Measurements from ENCODE around the gene ANKS6. TPM values are rescaled to one million over a fixed set of nuclear protein-coding genes. Genes with fewer than 3 reads are reported as not detected.

The ANKS6 gene
- total RNA-seq, 1 experiment from 2014 or later: 46.3 TPM

DNA sequence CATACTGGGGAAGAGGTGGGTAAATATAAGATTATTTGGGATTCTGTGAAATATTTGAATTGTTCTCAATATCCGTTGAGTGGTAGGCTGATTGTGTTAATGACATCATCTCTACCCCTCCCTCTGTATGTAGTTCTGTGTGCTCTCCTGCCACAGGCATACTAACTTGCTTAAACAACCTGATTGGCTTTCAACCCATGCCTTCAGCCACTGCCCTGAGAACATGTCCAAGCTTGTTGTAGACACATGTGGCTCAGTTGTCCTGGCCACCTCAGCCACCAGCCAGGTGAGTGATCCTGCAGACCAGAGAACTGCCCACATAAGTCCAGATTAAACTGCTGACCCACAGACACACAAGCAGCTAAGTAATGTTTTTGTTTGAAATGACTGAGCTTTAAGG is 31.1 kb downstream of the ANKS6 start:
- no peak overlapping the region for H4K91ac ChIP-seq (ENCODE audit: insufficient read length, low read depth, low read length)
- no peaks in the 10 kb centered on the region for H3K9me3 ChIP-seq (ENCODE audit: control insufficient read depth, low read depth, low read length)
- no peaks in the 10 kb centered on the region for H3K4me1 Mint-ChIP-seq
- no peak overlapping the region for H3K9ac ChIP-seq (ENCODE audit: extremely low read depth, insufficient read length, low read length)
- TF ChIP-seq, protein P1, sequence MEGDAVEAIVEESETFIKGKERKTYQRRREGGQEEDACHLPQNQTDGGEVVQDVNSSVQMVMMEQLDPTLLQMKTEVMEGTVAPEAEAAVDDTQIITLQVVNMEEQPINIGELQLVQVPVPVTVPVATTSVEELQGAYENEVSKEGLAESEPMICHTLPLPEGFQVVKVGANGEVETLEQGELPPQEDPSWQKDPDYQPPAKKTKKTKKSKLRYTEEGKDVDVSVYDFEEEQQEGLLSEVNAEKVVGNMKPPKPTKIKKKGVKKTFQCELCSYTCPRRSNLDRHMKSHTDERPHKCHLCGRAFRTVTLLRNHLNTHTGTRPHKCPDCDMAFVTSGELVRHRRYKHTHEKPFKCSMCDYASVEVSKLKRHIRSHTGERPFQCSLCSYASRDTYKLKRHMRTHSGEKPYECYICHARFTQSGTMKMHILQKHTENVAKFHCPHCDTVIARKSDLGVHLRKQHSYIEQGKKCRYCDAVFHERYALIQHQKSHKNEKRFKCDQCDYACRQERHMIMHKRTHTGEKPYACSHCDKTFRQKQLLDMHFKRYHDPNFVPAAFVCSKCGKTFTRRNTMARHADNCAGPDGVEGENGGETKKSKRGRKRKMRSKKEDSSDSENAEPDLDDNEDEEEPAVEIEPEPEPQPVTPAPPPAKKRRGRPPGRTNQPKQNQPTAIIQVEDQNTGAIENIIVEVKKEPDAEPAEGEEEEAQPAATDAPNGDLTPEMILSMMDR (conservative IDR thresholded peaks at IDR 0.05): no peak
- no peak overlapping the region for H4K8ac ChIP-seq (replicated peaks; ENCODE audit: insufficient read length, low read depth, low read length)
- no peak overlapping the region for H3K56ac ChIP-seq (ENCODE audit: insufficient read length, low read depth, low read length)
- no peak overlapping the region; a peak in 1 of 7 replicates for H3K27ac Mint-ChIP-seq
- H4K5ac ChIP-seq (ENCODE audit: insufficient read length, low read depth, low read length): no peak overlapping the region
- no peak overlapping the region for H3K23ac ChIP-seq (ENCODE audit: insufficient read length, low read depth, low read length)
- H2AK5ac ChIP-seq (ENCODE audit: insufficient read length, low read length): no peak overlapping the region
- H3K27me3 Mint-ChIP-seq (ENCODE audit: low read depth): no peaks in the 10 kb centered on the region
- H3K79me1 ChIP-seq (ENCODE audit: insufficient read depth, low read depth, low read length, poor library complexity, severe bottlenecking): no peaks in the 10 kb centered on the region
- no peak overlapping the region for H3K4me3 Mint-ChIP-seq
- no peak overlapping the region for H2BK12ac ChIP-seq (ENCODE audit: insufficient read length, low read depth, low read length)
- H2BK5ac ChIP-seq (ENCODE audit: insufficient read length, low read length): no peak overlapping the region
- no peaks in the 10 kb centered on the region for H3K79me2 ChIP-seq (ENCODE audit: insufficient read depth, low read length)
- H3K4me2 ChIP-seq (ENCODE audit: insufficient read depth, insufficient read length, low read length): no peak overlapping the region
- H2BK120ac ChIP-seq (ENCODE audit: low read depth, low read length, poor library complexity, severe bottlenecking): no peak overlapping the region
- no peak overlapping the region for H2BK15ac ChIP-seq (ENCODE audit: low read depth, low read length)
- H3K18ac ChIP-seq (ENCODE audit: insufficient read length, low read depth, low read length): no peak overlapping the region
- no peaks in the 10 kb centered on the region for H3K9me3 Mint-ChIP-seq
- no peaks in the 10 kb centered on the region for H3K4me1 ChIP-seq (ENCODE audit: insufficient read depth, low read length)
- no peak overlapping the region for H2BK20ac ChIP-seq (ENCODE audit: low read depth, low read length, poor library complexity, severe bottlenecking)
- H2AFZ ChIP-seq (ENCODE audit: low read length): no peak overlapping the region
- no CpG with 5 or more reads among the region's 1 CpG for WGBS (ENCODE audit: extremely low coverage, insufficient read length, low lambda C conversion rate)
- H3K4ac ChIP-seq (ENCODE audit: low read depth, low read length): no peak overlapping the region
- no peak overlapping the region for H3K27ac ChIP-seq (ENCODE audit: insufficient read length, low read depth, low read length)
- H3K27me3 ChIP-seq (ENCODE audit: insufficient read depth, low read length): no peaks in the 10 kb centered on the region
- H3T11ph ChIP-seq (ENCODE audit: low read length): no peak overlapping the region
- no peak overlapping the region for H3K14ac ChIP-seq (ENCODE audit: insufficient read depth, low read length)
- H3K23me2 ChIP-seq (ENCODE audit: insufficient read length, low read depth, low read length, poor library complexity, severe bottlenecking): no peaks in the 10 kb centered on the region
- no peak for DNase-seq
- peaks cover 10 to 50% (median 46%) of the 10 kb centered on the region in 3 experiments; a peak in 6 of 7 replicates for H3K36me3 Mint-ChIP-seq (ENCODE audit: insufficient read depth in 1 of 3, low read depth in 3 of 3)
- no peaks in the 10 kb centered on the region for H4K20me1 ChIP-seq (ENCODE audit: control insufficient read depth, insufficient read depth, insufficient read length)
